ENCODE results near the gene PRTN3.
"Not testable (repeated sequence)": the region's sequence is repeated elsewhere in the genome, so short reads cannot be mapped to it uniquely, and the experiment has no call there.

PRTN3 gene

DNA sequence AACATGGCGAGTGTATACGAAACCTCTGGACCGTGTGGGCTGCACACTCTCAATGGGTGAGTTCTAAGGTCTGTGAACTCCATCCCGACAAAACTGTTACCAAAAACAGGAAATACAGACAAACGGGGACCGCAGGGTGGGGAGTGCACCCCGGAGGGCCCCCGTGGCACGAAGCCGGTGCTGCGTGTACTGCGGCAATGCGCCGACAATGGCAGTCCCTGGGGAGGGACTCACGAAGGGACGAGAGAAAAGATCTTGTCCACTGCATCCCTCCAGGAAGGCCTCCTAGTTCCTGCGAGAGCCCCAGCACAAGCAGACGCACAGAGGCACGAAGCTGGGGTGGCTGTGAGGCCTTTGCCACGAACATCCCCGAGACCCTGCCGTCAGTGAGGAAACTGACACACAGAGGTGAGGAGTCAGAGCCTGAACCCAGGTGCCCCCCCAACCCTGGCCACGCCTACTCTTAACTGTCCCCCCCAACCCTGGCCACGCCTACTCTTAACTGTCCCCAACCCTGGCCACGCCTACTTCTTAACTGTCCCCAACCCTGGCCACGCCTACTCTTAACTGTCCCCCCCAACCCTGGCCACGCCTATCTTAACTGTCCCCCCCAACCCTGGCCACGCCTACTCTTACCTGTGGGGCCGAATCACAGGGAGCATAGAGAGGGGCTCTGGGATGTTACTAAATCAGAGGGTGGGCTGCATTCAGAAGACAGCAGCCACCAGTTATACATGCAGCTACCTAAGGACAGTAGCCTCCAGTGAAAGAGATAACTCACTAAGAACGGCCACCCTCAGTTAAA lies 48.0 kb downstream of the PRTN3 start:
- in situ Hi-C loops (cut with MboI; ENCODE audit: low pct_unique_long_range_greater_than_20kb, low sequenced_read_pairs, unreplicated experiment) = no loop called here

DNA sequence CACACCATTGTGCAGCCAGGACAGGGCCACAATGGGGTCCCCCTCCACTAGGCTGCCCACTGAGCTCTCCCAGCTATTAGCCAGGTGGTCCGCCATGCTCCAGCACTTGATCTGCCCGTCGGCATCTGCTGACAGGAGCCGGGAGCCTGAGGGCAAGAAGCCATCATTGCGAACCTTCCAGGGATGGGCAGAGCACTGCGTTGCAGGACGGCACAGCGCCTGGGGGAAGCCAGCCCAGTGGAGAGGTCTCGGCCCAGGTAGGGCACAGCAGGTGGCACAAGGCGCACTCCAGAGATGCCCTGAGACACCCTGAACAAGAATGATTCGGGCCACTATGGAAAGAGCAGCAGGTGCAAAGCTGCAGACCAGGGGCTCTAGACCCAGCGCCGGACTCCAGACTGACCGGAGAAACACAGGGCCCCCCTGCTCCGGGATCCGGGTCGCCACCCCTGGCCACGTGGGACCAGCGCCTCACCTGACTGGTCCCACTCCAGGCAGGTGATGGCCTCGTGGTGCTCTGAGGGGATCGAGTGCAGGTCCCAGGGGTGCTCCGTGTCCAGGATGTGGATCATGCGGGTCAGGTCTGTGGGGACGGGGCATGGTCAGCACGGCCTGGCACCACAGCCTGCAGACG lies 49.0 kb downstream of the PRTN3 start:
- TF ChIP-seq, protein P1, sequence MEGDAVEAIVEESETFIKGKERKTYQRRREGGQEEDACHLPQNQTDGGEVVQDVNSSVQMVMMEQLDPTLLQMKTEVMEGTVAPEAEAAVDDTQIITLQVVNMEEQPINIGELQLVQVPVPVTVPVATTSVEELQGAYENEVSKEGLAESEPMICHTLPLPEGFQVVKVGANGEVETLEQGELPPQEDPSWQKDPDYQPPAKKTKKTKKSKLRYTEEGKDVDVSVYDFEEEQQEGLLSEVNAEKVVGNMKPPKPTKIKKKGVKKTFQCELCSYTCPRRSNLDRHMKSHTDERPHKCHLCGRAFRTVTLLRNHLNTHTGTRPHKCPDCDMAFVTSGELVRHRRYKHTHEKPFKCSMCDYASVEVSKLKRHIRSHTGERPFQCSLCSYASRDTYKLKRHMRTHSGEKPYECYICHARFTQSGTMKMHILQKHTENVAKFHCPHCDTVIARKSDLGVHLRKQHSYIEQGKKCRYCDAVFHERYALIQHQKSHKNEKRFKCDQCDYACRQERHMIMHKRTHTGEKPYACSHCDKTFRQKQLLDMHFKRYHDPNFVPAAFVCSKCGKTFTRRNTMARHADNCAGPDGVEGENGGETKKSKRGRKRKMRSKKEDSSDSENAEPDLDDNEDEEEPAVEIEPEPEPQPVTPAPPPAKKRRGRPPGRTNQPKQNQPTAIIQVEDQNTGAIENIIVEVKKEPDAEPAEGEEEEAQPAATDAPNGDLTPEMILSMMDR (IDR thresholded peaks at IDR 0.05; ENCODE audit: extremely low read depth, insufficient read depth, missing control alignments) = no peak
- in situ Hi-C loops (cut with MboI; ENCODE audit: low pct_unique_long_range_greater_than_20kb, low sequenced_read_pairs, unreplicated experiment) = no loop called here
- DNase-seq (ENCODE audit: low spot score) = no peak

More for the DNA sequence above, 48.0 kb downstream of the PRTN3 start:
- TF ChIP-seq, protein P1 (IDR thresholded peaks at IDR 0.05; ENCODE audit: extremely low read depth, insufficient read depth, missing control alignments) = no peak
- DNase-seq (ENCODE audit: low spot score) = no peak

DNA sequence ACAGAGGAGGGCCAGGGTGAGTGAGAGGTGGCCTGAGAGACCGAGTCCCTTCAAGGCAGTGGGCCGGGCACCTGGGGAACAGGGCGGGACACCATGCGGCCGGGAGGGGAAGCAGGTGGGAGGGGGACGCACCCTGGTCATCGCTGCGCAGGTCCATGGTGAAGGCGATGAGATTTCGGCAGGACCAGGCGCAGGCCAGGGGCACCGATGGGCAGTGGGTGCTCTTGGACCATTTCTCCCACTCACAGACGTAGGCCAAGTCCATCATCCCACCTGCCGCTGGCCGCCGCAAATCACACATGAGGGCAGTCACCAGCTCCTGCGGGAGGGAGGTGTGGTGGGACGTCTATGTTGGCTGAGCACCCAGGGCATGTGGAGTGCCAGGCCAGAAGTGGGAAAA lies 50.0 kb downstream of the PRTN3 start:
- no peak for DNase-seq (ENCODE audit: low spot score)
- TF ChIP-seq, protein P1 (IDR thresholded peaks at IDR 0.05; ENCODE audit: extremely low read depth, insufficient read depth, missing control alignments) = no peak
- in situ Hi-C loops (cut with MboI; ENCODE audit: low pct_unique_long_range_greater_than_20kb, low sequenced_read_pairs, unreplicated experiment) = no loop called here

DNA sequence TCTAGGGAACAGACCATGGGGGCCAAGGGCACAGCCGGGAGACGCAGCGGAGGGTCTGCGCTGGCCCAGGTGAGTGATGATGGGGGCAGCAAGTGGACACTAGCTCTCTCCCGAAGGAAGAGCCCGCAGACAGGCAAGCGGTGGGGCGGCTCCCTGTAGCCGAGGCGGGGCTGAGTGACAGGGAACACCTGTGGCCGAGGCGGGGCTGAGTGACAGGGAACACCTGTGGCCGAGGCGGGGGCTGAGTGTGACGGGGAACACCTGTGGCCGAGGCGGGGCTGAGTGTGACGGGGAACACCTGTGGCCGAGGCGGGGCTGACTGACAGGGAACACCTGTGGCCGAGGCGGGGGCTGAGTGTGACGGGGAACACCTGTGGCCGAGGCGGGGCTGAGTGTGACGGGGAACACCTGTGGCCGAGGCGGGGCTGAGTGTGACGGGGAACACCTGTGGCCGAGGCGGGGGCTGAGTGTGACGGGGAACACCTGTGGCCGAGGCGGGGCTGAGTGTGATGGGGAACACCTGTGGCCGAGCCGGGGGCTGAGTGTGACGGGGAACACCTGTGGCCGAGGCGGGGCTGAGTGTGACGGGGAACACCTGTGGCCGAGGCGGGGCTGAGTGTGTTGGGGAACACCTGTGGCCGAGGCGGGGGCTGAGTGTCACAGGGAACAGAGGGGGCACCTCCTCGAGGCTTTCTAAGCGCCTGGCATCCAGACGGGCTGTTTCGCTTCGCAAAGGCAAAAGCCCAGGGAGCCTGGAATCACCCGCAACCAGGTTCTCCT lies 50.8 kb downstream of the PRTN3 start:
- in situ Hi-C loops (cut with MboI; ENCODE audit: low pct_unique_long_range_greater_than_20kb, low sequenced_read_pairs, unreplicated experiment) = not testable (repeated sequence)

DNA sequence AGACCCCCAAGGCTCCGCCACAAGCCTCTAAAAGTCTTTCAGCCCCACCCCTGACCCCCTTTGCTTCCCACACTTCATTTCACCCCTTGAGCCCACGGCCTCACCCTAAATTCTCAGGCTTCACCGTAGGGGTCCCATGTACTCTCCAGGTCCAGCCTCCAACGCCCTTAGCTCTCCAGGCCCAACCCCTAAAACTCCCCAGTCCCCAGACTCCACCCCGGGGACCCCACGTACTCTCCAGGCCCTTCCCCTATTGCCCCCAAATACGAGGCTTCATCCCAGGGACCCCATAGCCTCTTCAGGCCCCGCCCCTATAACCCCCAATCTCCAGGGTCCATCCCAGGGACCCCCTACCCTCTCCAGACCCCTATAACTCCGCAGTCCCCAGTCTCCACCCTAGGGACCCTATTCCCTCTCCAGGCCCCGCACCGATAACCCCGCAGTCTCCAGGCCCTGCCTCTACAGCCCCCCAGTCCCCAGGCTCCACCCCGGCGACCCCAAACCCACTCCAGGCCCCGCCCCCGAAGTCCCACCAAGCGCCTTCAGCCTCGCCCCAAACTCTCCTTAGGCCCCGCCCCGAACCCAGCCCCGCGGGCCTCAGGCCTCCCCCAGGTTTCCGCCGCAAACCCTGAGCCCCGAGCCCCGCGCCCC lies 51.6 kb downstream of the PRTN3 start:
- in situ Hi-C loops (cut with MboI; ENCODE audit: low pct_unique_long_range_greater_than_20kb, low sequenced_read_pairs, unreplicated experiment) = no loop called here
- TF ChIP-seq, protein P1 (IDR thresholded peaks at IDR 0.05; ENCODE audit: extremely low read depth, insufficient read depth, missing control alignments) = no peak
- DNase-seq (ENCODE audit: low spot score) = peak; percentile 79

More for the DNA sequence above, 50.8 kb downstream of the PRTN3 start:
- not testable (repeated sequence) for DNase-seq (ENCODE audit: low spot score)

DNA sequence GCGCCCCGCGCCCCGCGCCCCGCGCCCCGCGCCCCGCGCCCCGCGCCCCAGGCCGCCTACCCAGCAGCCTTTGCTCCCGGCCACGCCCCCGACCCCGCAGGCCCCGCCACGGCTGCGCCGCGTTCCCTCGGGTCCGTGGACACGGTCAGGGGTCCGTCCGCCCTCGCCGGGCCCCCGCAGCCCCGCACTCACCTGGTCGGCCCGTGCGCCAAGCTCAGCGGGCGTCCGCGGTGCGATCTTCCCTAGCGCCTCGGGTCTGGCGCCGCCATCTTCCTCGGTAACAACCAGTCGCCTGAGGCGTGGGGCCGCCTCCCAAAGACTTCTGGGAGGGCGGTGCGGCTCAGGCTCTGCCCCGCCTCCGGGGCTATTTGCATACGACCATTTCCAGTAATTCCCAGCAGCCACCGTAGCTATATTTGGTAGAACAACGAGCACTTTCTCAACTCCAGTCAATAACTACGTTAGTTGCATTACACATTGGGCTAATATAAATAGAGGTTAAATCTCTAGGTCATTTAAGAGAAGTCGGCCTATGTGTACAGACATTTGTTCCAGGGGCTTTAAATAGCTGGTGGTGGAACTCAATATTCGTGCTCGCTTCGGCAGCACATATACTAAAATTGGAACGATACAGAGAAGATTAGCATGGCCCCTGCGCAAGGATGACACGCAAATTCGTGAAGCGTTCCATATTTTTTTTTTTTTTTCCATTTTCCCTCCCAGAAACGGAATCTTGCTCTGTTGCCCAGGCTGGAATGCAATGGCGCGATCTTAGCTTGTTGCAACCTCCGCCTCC lies 52.3 kb downstream of the PRTN3 start, which contains the start of the genes MED16 and RNU6-9:
TSS of gene MED16 (minus strand) at position 294 of the 796 bp plus-strand sequence. CDS start 2,056 bp downstream, outside the sequence.
TSS of gene RNU6-9 (plus strand) at position 591 of the 796 bp plus-strand sequence.
- peak; percentile 100 for DNase-seq (ENCODE audit: low spot score)
- TF ChIP-seq, protein P1 (IDR thresholded peaks at IDR 0.05; ENCODE audit: extremely low read depth, insufficient read depth, missing control alignments) = no peak
- in situ Hi-C loops (cut with MboI; ENCODE audit: low pct_unique_long_range_greater_than_20kb, low sequenced_read_pairs, unreplicated experiment) = no loop called here

Measured in GM13977 (cell line).